ENCODE data around the gene KCNK4.
A peak's percentile ranks its signal among the peaks of the same experiment; 100 is the strongest.

The KCNK4 gene

DNA sequence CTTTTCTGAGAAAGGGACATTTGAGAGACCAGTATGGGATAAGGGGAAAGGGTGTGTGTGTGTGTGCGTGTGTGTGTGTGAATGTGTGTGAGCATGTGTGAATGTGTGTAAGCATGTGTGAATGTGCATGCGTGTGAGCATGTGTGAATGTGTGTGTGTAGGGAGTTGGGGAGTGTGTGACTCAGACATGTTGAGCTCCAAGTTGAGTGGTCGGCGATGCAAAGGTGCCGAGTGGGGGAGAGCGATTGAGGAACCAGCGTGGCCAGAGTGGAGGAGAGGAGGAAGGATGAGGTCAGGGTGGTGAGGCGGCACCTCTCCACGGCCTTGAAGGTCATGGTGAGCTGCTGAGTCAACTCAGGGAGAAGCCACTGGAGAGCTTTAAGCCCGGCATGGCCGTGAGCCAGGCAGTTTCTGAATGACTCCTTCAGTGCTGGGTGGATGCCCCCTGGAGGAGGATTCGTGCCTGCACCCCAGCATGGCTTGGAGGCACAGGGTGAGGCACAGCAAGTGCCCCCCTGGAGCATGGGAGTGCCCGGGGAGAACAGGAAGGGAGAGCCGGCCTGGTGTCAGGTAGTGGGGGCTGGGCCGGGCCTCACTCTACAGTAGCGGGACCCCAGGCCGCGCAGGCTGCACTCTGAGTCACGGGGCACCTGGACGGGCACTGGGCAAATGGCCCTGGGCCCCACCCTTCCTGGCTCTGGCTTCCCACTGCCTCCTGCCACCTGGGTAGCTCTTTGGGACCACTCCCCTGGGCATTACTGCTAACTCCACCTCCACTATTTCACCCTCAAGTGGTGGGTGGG, 40.7 kb downstream of the KCNK4 start:
- peak; percentile 46 for DNase-seq

DNA sequence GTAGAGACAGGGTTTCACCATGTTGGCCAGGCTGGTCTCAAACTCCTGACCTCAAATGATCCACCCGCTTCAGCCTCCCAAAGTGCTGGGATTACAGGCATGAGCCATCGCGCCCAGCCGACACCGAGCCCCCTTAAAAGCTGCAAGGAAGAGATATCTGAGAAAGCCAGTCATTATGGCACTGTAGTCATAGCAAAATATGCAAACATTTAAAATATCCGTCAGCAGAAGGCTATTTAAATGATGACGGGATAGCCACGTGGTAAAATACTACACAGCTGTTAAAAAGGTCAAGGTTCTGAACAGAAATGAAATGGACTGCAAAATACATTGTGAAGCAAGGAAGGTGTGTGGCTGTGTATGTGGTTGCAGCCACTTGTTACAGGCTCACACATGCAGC, 42.5 kb downstream of the KCNK4 start:
- DNase-seq: no peak

DNA sequence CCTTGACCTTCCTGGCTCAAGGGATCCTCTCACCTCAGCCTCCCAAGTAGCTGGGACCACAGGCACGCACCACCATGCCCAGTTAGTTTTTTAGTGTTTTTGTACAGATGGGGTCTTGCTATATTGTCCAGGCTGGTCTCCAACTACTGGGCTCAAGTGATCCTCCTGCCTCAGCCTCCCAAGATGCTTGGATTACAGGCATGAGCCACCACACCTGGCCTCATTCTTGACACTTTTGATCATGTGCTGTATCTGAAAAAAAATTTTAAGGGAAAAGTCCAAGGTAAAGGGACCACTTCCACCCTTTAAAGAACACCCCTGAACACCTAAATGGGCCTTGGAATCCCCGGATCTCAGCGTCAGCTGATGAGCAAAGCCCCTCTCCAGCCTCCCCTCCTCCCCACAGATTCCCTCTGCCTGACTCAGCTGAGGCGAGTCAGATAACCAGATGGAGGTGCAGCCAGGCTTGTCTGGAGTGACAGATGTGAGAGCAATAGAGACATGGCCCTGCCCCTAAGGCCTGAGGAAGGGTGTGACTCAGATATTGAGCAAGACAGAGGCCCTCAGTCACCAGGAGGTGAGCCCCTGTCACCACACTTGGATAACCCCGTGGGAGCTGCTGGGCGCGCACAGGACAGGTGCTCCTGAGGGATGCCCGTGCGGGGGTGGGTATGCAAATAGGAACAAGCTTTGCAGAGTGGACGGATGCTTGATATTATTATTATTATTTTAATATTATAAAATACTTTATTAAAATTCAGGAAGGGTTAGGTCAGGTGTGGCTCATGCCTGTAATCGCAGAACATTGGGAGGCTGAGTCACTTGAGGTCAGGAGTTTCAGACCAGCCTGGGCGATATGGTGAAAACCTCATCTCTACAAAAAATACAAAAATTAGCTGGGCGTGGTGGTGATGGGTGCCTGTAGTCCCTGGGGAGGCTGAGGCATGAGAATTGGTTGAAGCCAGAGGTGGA, 43.9 kb downstream of the KCNK4 start:
- peak; percentile 82 for DNase-seq

DNA sequence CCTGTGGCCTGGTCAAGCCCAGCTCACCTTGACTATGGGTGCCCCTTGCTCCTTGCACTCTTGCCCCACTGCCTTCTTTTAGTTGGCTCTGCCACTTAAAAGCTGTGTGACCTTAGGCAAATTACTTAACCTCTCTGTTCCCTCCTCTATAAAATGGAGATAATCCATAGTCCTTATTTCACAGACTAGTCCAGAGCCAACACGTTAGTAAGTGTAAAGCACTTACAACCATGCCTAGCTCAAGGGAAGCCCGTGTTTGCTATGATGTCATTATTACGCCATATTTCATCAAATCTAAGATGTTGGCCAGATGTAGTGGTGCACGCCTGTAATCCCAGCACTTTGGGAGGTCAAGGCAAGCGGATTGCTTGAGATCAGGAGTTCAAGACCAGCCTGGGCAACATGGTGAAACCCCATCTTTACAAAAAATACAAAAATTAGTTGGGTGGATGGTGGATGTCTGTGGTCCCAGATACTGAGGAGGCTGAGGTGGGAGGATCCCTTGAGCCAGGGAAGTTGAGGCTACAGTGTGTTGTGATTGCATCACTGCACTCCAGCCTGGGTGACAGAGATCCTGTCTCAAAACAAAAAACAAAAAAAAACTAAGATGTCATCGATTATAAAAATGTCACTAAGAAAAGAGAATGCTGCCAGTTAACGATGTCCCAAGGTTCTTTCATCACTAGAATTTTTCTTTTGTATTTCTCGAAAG, 46.6 kb downstream of the KCNK4 start:
- no peak for DNase-seq

DNA sequence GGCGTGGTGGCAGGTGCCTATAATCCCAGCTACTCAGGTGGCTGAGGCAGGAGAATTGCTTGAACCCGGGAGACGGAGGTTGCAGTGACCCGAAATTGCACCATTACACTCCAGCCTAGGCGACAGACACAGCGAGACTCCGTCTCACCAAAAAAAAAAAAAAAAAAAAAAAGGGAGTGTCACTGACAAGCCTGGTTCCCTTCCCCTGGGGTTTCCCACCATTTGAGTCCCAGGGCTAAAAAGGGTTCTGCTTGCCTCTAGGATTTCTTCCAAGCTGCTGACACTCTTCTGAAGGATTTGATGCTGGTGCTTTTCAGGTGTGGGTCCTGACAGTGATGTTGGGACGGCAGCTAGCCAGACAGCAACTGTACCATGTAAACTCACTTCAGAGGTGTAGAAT, 47.6 kb downstream of the KCNK4 start:
- no peak for DNase-seq

DNA sequence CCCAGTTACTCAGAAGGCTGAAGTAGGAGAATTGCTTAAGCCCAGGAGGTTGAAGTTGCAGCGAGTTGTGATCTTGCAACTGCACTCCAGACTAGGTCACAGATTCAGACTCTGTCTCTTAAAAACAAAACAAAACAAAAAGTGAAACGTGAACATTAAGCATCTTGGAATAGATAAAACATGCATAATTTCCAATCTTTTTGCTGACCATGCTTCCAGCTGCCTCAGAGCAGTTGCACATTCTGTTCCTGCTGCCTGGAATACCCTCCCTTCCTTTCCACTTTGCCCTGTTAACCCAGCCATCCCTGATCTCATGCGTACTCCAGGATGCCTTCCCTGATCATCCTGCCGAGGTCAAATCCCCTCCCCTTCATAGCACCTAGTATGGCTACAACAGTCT, 48.2 kb downstream of the KCNK4 start:
- no peak for DNase-seq

DNA sequence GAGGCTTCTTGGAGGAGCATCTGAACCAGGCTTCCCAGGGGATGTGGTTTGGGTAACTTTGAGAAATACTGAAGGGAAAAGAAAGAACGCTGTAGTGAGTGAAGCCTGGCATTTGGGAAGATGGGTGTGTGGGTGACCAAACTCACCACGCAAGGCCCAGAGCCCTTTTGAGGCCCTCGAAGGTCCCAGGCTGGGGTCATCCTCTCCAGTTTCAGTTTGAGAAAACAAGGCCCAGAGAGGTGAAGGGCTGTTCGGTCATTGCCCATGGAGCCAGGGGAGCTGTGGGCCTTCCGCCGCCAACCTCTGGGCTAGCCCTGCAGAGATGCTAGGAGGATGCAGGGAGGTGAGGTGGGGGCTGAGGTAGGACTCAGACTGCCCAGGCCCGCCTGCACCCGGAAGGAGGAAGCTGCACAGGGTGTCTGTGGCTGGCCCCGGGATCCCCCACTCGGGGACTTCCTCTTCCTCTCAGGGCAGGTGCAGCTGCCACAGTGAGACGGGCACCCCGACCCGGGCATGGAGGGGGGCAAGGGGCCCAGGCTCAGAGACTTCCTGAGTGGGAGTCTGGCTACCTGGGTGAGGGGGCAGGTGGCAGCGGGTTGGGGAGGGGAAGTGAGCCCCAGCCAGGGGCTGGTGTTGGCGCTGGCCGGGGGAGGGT, 48.8 kb downstream of the KCNK4 start, which contains the start of gene CCDC88B:
TSS of gene CCDC88B (plus strand) at position 451 of the 655 bp plus-strand sequence. CDS start at position 514, 63 bp downstream.
- DNase-seq: no peak

DNA sequence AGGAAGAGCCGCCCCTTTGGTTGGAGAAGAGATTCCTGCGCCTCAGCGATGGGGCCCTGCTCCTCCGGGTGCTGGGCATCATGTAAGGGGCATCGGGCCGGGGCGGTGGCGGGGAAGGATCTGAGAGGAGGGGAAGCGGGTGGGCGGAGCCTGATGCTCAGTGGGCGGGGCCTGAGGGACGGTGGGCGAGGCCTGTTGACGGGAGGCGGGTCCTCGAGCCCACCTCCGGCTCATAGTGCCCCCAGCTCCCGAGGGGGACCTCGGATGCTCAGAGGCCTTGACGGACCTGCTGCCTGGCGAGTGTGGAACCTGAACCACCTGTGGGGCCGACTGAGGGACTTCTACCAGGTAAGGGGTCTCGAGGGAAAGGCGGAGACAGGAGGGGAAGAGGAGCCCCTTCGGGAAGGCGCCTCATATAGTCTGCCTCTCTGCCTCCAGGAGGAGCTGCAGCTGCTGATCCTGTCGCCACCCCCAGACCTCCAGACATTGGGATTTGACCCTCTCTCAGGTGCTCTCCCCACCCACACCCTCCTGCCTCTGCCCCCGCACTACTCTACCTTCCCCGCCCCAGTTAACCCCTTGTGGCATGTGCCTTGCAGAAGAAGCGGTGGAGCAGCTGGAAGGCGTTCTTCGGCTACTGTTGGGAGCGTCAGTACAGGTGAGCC, 49.7 kb downstream of the KCNK4 start:
- DNase-seq: no peak

DNA sequence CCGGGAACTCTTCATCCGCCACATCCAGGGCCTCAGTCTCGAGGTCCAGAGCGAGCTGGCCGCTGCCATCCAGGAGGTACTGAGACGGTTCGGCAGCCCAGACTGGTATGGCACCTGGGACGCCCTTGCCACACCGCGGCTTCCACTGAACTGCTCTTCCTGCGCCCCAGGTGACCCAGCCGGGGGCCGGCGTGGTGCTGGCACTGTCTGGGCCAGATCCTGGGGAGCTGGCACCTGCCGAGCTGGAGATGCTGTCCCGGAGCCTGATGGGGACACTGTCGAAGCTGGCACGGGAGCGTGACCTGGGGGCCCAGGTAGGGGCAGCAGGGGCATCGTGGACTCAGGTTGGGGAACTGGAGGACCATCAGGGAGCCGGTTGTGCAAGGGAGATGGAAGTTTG, 50.3 kb downstream of the KCNK4 start:
- DNase-seq: no peak

DNA sequence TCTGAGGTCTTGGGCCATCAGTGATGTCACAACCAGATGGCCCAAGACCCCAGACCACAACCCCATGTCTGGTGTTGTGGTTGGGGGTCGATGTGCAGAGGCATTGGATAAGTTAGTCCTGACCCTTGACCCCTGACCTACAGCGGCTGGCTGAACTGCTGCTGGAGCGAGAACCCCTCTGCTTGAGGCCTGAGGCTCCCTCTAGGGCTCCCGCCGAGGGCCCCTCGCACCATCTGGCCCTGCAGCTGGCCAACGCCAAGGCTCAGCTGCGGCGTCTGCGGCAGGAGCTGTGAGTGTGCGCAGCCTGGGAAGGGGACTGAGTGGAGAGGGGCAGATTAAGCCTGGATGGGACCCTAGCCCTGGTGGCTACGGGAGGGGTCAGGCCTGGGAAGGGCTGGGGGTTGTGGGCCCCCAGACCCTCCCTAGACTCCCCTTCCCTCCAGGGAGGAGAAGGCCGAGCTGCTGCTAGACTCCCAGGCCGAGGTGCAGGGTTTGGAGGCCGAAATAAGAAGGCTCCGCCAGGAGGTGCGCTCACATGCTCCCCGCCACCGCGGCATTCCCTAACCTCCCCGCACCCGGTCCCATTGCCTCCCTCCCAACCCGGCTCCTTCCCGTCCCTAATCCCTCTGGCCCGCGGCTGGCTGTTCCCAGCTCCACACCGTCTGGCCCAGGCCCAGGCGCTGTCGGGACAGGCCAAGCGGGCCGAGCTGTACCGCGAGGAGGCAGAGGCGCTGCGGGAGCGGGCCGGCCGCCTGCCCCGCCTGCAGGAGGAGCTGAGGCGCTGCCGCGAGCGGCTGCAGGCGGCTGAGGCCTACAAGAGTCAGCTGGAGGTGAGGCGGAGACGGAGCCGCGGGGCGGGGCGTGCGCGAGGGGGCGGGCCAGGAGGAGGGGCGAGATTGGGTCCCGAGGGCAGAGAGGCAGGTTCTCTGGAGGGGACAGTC, 51.0 kb downstream of the KCNK4 start:
- no peak for DNase-seq

DNA sequence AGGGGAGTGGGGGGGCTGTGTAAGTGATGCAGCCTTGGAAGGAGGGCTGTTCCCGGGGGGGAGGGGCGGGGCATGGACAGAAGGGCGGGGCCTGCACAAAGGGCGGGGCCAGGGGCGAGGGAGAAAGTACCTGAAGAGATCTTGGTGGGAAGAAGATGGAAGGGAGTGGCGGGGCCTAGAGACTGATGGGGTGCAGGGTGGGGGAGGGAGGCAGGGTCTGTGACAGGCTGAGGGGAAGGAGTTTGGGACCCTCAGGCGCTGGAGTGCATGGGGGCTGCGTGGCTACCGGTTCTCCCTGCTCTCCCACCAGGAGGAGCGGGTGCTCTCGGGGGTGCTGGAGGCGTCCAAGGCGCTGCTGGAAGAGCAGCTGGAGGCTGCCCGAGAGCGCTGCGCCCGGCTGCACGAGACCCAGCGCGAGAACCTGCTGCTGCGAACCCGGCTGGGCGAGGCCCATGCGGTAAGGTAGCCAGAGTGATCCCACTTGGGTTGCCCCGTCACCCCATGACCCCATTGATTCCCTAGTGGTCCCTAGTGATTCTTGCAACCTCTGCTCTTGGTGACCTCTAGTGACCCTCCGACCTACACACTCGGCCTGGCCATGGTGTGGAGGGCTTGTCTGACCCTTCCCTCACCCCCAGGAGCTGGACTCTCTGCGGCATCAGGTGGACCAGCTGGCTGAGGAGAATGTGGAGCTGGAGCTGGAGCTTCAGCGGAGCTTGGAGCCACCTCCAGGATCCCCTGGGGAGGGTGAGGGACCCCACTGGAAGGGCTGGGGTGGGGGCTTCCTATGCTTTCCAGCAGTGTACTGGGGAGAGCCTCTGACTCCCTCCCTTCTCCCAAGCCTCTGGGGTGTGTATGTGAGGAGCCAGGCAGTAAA, 52.0 kb downstream of the KCNK4 start:
- no peak for DNase-seq

DNA sequence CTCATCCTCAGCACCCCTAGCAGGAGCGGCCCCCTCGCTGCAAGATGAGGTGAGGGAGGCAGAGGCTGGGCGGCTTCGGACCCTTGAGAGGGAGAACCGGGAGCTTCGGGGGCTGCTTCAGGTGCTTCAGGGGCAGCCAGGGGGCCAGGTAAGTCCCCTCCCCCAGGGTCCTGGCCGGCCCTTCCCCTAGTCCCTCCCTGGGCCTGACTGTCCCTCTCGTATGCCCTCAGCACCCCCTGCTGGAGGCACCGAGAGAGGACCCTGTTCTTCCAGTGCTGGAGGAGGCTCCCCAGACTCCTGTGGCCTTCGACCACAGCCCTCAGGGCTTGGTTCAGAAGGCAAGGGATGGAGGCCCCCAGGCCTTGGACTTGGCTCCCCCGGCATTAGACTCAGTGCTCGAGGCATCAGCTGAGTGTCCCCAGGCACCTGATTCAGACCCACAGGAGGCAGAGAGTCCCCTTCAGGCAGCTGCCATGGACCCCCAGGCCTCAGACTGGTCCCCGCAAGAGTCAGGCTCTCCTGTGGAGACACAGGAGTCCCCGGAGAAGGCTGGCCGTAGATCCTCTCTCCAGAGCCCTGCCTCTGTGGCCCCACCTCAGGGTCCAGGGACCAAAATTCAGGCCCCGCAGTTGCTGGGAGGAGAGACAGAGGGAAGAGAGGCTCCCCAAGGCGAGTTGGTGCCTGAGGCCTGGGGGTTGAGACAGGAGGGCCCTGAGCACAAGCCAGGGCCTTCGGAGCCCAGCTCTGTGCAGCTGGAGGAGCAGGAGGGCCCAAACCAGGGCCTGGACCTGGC, 52.9 kb downstream of the KCNK4 start:
- DNase-seq: no peak

DNA sequence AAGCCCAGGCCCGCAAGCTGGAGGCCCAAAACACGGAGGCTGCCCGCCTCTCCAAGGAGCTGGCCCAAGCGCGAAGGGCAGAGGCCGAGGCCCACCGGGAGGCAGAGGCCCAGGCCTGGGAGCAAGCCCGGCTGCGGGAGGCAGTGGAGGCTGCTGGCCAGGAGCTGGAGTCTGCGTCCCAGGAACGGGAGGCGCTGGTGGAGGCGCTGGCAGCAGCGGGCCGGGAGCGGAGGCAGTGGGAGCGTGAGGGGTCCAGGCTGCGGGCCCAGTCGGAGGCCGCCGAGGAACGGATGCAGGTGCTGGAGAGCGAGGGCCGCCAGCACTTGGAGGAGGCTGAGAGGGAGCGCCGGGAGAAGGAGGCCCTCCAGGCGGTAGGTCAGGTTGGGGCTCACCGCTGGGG, 53.7 kb downstream of the KCNK4 start:
- DNase-seq: no peak

DNA sequence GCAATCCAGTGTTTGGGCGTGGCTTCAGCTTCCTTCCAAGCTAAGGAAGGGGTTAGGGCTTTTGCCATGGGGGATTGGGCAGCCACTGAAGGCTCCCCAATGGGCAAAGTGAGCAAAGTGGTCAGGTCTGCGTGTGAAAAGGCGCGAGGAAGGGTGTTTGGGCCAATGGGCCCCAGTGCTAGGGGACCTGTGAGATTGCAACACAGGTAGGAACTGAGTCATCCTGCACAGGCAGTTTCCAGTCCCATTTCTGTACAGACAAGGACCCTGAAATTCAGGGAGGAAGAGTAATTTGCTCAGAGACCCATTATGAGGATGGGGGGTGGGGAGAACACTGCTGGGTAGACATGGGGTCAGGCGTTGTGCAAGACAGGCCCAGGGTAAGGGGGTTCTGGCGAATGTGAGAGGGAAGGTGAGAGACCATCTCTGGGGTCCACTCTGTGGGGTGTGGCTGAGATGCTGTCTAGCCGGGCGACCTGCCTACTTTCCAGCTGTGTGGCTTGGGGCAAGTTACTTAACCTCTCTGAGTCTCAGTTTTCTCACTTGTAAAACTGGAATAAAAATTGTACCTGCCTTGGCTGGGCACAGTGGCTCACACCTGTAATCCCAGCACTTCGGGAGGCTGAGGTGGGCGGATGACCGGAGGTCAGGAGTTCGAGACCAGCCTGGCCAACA, 56.2 kb downstream of the KCNK4 start:
- DNase-seq: no peak

DNA sequence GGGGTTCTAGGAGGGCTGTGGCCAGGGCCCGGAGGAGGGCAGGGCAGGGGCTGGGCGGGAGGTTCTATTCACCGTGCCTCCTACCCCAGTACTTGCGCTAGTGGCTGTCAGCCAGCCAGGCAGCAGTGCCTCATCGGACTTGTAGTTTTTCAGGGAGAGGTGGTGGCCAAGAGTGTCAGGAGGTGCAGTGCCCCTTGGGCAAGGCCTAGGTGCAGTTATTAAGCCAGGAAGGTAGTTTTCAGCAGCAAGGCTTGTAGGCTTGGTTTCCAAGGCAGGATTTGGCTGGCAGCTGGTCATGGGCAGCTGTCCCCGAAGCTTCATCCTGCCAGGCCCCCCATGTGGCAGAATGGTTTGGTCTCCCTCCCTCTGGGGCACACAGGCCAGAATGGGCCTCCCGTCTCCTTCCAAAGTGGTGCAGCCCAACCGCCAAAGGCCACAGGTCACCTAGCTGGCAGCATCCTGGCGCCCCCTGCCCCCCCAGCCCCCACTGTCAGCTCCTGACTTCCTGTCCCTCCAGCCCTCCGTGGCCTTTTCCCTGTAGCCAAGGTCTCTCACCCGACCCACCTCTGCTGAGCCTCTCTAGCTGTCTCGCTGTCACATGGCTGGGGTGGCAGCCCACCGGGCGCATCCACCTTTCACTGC, 57.4 kb downstream of the KCNK4 start:
- no peak for DNase-seq

DNA sequence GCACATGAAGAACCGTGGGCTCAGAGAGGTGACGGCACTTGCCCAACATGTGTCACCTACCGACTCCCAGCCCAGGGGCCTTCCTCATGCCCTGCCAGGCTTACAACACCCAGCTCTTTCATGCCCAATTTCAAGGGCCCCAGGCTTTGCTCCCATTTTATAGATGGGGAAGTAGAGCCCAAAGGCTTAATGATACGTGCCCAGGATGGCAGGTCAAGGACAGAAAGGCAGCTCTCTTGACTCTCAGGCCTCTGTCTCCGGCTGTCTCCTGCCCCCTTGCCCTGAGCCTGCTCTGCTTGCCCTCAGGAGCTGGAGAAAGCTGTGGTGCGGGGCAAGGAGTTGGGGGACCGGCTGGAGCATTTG, 57.9 kb downstream of the KCNK4 start:
- DNase-seq: no peak

DNA sequence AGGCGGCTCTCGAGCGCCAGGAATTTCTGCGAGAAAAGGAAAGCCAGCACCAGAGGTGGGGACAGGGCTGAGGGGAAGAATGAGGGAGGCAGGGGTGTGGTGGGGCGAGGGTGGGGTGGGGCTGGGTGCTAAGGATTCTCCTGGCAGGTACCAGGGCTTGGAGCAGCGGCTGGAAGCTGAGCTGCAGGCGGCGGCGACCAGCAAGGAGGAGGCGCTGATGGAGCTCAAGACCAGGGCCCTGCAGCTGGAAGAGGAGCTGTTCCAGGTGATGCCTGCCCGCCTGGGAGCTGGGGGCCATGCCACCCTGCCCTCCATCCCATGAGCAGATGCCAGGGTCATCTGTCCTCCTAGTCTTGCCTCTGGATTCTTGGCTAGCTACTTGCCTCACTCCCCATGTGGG, 58.3 kb downstream of the KCNK4 start:
- DNase-seq: no peak
